ENCODE data around the gene ERAP2.
"Not testable (repeated sequence)": the region's sequence is repeated elsewhere in the genome, so short reads cannot be mapped to it uniquely, and the experiment has no call there.

ERAP2 gene

DNA sequence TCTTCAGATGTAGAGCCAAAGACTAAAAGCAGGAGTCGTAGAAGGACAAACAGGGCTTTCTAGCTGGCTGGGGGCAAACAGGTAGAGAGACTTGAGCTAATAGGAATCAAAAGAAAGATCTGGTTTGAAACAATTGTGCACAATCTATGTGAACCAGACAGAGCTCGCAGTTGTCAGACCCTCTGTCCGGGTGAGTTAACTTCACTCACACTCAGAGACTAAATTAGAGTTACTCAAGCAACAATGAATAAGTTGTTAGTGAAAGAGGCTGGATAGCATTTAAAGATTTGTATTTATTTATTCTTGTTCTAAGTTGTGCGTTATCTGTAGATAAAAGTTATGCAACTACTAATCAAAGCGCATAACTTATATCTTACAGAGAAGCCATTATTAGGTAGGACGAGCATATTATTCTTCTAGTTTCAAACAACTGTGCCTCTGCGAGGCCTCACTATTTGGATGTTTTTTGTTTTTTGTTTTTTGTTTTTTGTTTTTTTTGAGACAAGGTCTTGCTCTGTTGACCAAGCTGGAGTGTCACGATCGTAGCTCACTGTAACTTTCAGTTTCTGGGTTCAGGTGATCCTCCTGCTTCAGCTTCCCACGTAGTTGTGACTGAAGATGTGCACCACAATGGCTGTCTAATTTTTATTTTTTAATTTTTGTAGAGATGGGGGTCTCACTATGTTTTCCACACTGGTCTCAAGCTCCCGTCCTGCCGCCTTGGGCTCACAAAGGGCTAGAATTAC is 46.4 kb downstream of the ERAP2 start:
- H3K36me3 ChIP-seq (ENCODE audit: control insufficient read depth, insufficient read depth, low read length): no peaks in the 10 kb centered on the region
- no peaks in the 10 kb centered on the region for H3K27me3 ChIP-seq (ENCODE audit: control insufficient read depth, insufficient read depth, low read length)
- no peak overlapping the region for H3K9ac ChIP-seq (ENCODE audit: low read depth, low read length)
- H3K4me1 ChIP-seq (ENCODE audit: control insufficient read depth, insufficient read depth, low read length): peaks cover 4% of the 10 kb centered on the region; the same call in 1 of the 2 replicates
- H3K9me3 ChIP-seq (ENCODE audit: control insufficient read depth, insufficient read depth, low read length): no peaks in the 10 kb centered on the region
- no peak overlapping the region for H3K27ac ChIP-seq (ENCODE audit: low read depth, low read length)
- H3K4me3 ChIP-seq (ENCODE audit: low read depth, low read length): no peak overlapping the region

GRCh38 chr5:96924016-96924443 is 47.7 kb downstream of the ERAP2 start:
- no peak overlapping the region for H3K27ac ChIP-seq (ENCODE audit: low read depth, low read length)
- H3K4me3 ChIP-seq (ENCODE audit: low read depth, low read length): no peak overlapping the region

GRCh38 chr5:96926276-96926675 is 50.0 kb downstream of the ERAP2 start:
- Histone ChIP-seq H3K4me3 (ENCODE audit: low read depth, low read length) (no peak overlapping the region), H3K9me3 (ENCODE audit: control insufficient read depth, insufficient read depth, low read length) (no peaks in the 10 kb centered on the region), H3K27ac (ENCODE audit: low read depth, low read length) (no peak overlapping the region), H3K36me3 (ENCODE audit: control insufficient read depth, insufficient read depth, low read length) (no peaks in the 10 kb centered on the region), H3K9ac (ENCODE audit: low read depth, low read length) (no peak overlapping the region), H3K27me3 (ENCODE audit: control insufficient read depth, insufficient read depth, low read length) (no peaks in the 10 kb centered on the region), H3K4me1 (ENCODE audit: control insufficient read depth, insufficient read depth, low read length) (peaks cover 4% of the 10 kb centered on the region; the same call in 1 of the 2 replicates)

More at GRCh38 chr5:96924016-96924443, 47.7 kb downstream of the ERAP2 start:
- Histone ChIP-seq H3K27me3 (ENCODE audit: control insufficient read depth, insufficient read depth, low read length) (no peaks in the 10 kb centered on the region), H3K4me1 (ENCODE audit: control insufficient read depth, insufficient read depth, low read length) (peaks cover 4% of the 10 kb centered on the region; the same call in 1 of the 2 replicates), H3K9me3 (ENCODE audit: control insufficient read depth, insufficient read depth, low read length) (no peaks in the 10 kb centered on the region), H3K36me3 (ENCODE audit: control insufficient read depth, insufficient read depth, low read length) (no peaks in the 10 kb centered on the region), H3K9ac (ENCODE audit: low read depth, low read length) (no peak overlapping the region)

DNA sequence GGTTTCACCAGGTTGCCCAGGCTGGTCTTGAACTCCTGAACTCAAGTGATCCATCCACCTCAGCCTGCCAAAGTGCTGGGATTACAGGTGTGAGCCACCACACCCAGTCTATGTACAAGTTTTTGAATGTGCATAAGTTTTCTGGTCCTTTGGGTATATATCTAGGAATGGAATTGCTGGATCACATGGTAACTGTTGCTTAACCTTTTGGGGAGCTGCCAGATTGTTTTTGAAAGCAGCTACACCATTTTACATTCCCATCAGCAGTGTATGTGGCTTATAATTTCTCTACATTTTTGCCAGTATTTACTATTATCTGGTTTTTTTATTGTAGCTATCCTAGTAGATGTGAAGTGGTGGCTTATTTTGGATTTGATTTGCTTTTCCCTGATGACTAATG is 50.7 kb downstream of the ERAP2 start:
- Histone ChIP-seq H3K27me3 (ENCODE audit: control insufficient read depth, insufficient read depth, low read length) (no peaks in the 10 kb centered on the region), H3K27ac (ENCODE audit: low read depth, low read length) (no peak overlapping the region), H3K9me3 (ENCODE audit: control insufficient read depth, insufficient read depth, low read length) (no peaks in the 10 kb centered on the region), H3K36me3 (ENCODE audit: control insufficient read depth, insufficient read depth, low read length) (no peaks in the 10 kb centered on the region), H3K4me1 (ENCODE audit: control insufficient read depth, insufficient read depth, low read length) (peaks cover 4% of the 10 kb centered on the region; the same call in 1 of the 2 replicates), H3K9ac (ENCODE audit: low read depth, low read length) (no peak overlapping the region), H3K4me3 (ENCODE audit: low read depth, low read length) (no peak overlapping the region)

- Histone ChIP-seq H3K27me3 (ENCODE audit: control insufficient read depth, insufficient read depth, low read length) (no peaks in the 10 kb centered on the region), H3K36me3 (ENCODE audit: control insufficient read depth, insufficient read depth, low read length) (no peaks in the 10 kb centered on the region), H3K9ac (ENCODE audit: low read depth, low read length) (no peak overlapping the region), H3K9me3 (ENCODE audit: control insufficient read depth, insufficient read depth, low read length) (no peaks in the 10 kb centered on the region), H3K4me1 (ENCODE audit: control insufficient read depth, insufficient read depth, low read length) (peaks cover 12% of the 10 kb centered on the region), H3K27ac (ENCODE audit: low read depth, low read length) (no peak overlapping the region), H3K4me3 (ENCODE audit: low read depth, low read length) (no peak overlapping the region)
Observed at GRCh38 chr5:96928931-96929708, 52.8 kb downstream of the ERAP2 start.

- Histone ChIP-seq H3K36me3 (ENCODE audit: control insufficient read depth, insufficient read depth, low read length) (no peaks in the 10 kb centered on the region), H3K27me3 (ENCODE audit: control insufficient read depth, insufficient read depth, low read length) (no peaks in the 10 kb centered on the region), H3K9ac (ENCODE audit: low read depth, low read length) (no peak overlapping the region), H3K4me1 (ENCODE audit: control insufficient read depth, insufficient read depth, low read length) (peaks cover 9% of the 10 kb centered on the region), H3K4me3 (ENCODE audit: low read depth, low read length) (no peak overlapping the region), H3K9me3 (ENCODE audit: control insufficient read depth, insufficient read depth, low read length) (no peaks in the 10 kb centered on the region), H3K27ac (ENCODE audit: low read depth, low read length) (no peak overlapping the region)
Observed at GRCh38 chr5:96930058-96930457, 53.8 kb downstream of the ERAP2 start.

DNA sequence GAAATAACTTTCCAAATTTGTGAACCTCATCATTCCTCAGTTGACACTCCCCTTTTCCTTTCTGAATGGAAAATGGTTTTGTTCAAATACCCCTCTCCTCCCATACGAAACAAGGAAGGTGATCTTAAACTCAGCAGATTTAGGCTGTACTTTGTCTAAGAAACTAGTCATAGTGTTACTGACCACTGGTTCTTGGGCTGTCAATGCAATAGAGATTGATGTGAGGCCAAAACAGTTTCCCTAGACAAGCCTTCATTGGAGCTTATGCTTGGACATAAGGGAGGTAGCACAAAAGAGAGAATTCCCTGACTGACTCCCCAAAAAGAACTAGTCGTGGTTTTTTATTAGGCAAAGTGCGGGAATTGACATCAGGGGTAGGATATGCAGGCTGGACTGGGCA is 54.3 kb downstream of the ERAP2 start:
- H3K4me3 ChIP-seq (ENCODE audit: low read depth, low read length): no peak overlapping the region
- H3K36me3 ChIP-seq (ENCODE audit: control insufficient read depth, insufficient read depth, low read length): no peaks in the 10 kb centered on the region

GRCh38 chr5:96931037-96931436 is 54.7 kb downstream of the ERAP2 start:
- H3K4me1 ChIP-seq (ENCODE audit: control insufficient read depth, insufficient read depth, low read length); H3K4me3 ChIP-seq (ENCODE audit: low read depth, low read length); H3K27me3 ChIP-seq (ENCODE audit: control insufficient read depth, insufficient read depth, low read length); H3K9me3 ChIP-seq (ENCODE audit: control insufficient read depth, insufficient read depth, low read length); H3K9ac ChIP-seq (ENCODE audit: low read depth, low read length); H3K36me3 ChIP-seq (ENCODE audit: control insufficient read depth, insufficient read depth, low read length); H3K27ac ChIP-seq (ENCODE audit: low read depth, low read length): not testable (repeated sequence)

More for the DNA sequence above, 54.3 kb downstream of the ERAP2 start:
- Histone ChIP-seq H3K4me1 (ENCODE audit: control insufficient read depth, insufficient read depth, low read length) (peaks cover 9% of the 10 kb centered on the region), H3K27me3 (ENCODE audit: control insufficient read depth, insufficient read depth, low read length) (no peaks in the 10 kb centered on the region), H3K27ac (ENCODE audit: low read depth, low read length) (no peak overlapping the region), H3K9me3 (ENCODE audit: control insufficient read depth, insufficient read depth, low read length) (no peaks in the 10 kb centered on the region), H3K9ac (ENCODE audit: low read depth, low read length) (no peak overlapping the region)

DNA sequence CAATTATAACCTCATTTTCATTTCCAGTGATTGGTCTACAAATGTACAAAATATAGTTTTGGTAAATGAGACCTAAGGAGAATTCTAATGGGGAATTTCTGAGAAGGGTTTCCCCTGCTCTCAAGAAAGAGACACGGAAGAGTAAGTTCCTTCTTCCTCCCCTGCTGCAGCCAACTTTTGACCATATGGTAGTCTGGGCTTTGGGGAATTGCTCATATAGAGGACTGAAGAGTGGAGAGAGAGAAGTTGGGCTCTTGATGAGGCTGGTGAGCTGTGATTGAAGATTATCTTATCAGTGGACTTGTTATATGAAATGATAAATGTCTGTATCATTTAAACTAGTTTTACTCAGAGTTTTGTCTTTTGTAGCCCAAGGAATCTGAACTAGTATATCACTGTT is 55.3 kb downstream of the ERAP2 start:
- H3K4me1 ChIP-seq (ENCODE audit: control insufficient read depth, insufficient read depth, low read length): peaks cover 9% of the 10 kb centered on the region
- no peaks in the 10 kb centered on the region for H3K36me3 ChIP-seq (ENCODE audit: control insufficient read depth, insufficient read depth, low read length)
- no peaks in the 10 kb centered on the region for H3K9me3 ChIP-seq (ENCODE audit: control insufficient read depth, insufficient read depth, low read length)
- H3K27ac ChIP-seq (ENCODE audit: low read depth, low read length): no peak overlapping the region
- peaks cover 2% of the 10 kb centered on the region for H3K27me3 ChIP-seq (ENCODE audit: control insufficient read depth, insufficient read depth, low read length)
- H3K4me3 ChIP-seq (ENCODE audit: low read depth, low read length): no peak overlapping the region
- no peak overlapping the region for H3K9ac ChIP-seq (ENCODE audit: low read depth, low read length)

GRCh38 chr5:96932026-96932425 is 55.7 kb downstream of the ERAP2 start:
- Histone ChIP-seq H3K36me3 (ENCODE audit: control insufficient read depth, insufficient read depth, low read length) (no peaks in the 10 kb centered on the region), H3K4me3 (ENCODE audit: low read depth, low read length) (no peak overlapping the region), H3K27me3 (ENCODE audit: control insufficient read depth, insufficient read depth, low read length) (peaks cover 6% of the 10 kb centered on the region), H3K9me3 (ENCODE audit: control insufficient read depth, insufficient read depth, low read length) (no peaks in the 10 kb centered on the region), H3K27ac (ENCODE audit: low read depth, low read length) (no peak overlapping the region), H3K9ac (ENCODE audit: low read depth, low read length) (no peak overlapping the region), H3K4me1 (ENCODE audit: control insufficient read depth, insufficient read depth, low read length) (peaks cover 12% of the 10 kb centered on the region)

Data from HUES48 (cell line).